NOMO-1 treated with DMSO at 0.1 percent for 48 hours (cell line): ENCODE measurements around the gene WEE2.

Source experiments
- DNase-seq: peaks from one replicate; lab custom pipeline; 2025; ENCODE audit not compliant: unreplicated experiment; lab: John Stamatoyannopoulos, UW

WEE2 gene

DNA sequence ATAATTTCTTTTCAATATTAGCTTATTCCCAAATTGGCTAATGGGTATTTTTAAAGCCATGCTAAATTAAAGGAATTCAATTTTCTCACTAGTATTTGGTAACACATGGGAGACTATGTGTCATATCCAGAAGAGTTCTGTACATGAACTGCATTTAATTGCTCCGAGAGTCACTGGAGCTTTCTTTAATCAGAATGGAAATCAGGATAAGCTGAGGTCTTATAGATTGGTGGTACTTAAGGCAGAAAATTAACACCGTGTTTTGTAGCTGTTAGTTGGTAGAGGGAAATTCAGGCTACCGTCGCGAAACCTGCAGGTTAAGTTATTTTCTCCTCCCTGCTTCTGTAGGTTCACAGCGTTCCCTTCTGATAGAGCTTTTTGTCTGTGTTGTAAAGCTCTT is at the start of gene WEE2:
Gene WEE2, plus strand, starts transcription at position 3 of the 400 bp plus-strand sequence. CDS start 406 bp downstream, outside the sequence.
- no peak for DNase-seq

DNA sequence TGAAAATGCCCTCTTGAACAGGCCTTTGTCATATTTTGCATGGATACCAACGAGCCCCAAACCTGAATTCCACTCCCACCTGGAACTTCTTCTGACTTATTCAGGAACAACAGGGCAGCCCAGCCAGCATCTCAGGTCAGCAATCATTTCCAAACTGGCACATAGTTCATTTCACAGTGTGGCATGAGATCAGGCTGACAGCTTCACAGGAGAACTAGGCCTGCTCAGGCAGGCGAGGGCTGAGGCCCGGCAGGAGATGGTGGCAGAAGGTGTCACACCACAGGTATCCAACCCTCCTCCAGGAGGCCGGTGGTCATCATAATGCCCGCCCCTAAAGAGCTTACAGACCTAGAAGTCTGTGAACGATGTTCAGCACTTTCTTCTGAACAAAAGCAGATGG is 48.7 kb upstream of the WEE2 start:
- no peak for DNase-seq

DNA sequence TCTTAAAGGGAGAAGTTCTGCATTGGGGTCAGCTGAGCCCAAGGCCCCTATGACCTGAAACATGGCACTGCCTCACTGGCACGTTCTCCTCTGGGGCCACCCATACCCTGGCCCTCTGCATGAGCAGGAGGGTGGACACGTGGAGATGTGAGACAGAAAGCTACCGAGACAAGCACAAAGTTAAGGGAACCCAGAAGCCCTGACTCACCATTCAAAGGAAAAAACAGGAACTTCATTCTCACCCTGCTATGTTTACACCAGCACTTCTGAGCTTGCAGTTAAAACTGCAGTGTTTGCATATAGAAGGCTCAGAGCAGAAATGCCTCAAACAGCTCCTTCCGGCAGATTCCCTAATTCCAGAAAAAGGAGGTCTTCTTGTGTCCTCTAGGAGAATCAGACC is 47.9 kb upstream of the WEE2 start:
- peak; percentile 66 for DNase-seq

DNA sequence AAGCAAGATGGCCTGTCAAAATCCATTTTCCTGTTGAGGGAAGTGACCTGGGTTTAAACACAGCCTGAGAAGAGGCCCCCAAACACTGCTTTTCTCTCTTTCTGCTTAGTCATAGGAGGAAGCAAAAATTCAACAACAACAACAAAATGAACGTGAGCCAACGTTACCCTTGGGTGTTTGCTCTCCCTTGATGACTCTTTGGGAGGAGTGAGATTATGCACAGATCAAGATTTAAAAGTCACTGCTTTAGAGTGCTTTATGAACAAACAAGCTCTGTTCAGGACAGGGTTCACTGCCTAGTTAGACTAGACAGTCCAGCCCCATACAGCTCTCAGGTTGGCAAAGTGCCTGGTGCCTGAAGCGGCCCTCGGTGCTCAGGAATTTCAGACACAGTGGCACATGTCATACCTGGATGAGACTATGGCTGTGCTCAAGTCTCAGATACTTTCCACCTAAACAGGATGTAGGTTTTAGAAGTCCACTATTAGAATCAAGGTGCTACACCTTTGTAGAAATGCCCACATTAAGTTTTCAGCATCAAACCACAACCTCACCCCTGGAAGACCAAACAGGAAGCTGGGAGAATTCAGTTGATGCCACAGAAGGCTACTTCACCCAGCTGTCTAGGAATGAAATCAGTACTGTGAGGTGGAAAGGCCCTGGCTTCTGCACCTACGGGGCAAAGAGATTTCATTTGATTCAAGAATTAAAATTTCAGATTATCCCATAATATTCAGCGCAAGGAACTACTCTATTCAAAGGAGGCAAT is 44.9 kb upstream of the WEE2 start:
- DNase-seq = peak; percentile 1

DNA sequence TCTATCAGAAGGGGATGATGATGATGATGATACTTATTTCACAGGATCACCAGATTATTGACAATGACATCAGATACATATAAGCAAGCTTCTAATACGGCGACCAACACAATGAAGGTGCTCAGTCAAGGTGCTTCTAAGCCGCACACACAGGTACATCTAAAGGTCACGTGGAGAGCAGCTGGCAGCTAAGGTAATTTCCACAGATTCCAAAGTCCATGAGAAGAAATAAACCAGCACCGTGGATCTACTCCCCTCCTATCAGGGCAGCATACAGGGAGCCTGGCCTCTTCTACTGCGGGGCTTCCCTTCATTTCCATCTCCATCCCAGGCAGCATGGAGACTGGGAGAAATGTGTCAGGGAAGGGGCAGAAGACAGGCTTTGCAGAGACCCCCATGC is 43.7 kb upstream of the WEE2 start:
- no peak for DNase-seq

DNA sequence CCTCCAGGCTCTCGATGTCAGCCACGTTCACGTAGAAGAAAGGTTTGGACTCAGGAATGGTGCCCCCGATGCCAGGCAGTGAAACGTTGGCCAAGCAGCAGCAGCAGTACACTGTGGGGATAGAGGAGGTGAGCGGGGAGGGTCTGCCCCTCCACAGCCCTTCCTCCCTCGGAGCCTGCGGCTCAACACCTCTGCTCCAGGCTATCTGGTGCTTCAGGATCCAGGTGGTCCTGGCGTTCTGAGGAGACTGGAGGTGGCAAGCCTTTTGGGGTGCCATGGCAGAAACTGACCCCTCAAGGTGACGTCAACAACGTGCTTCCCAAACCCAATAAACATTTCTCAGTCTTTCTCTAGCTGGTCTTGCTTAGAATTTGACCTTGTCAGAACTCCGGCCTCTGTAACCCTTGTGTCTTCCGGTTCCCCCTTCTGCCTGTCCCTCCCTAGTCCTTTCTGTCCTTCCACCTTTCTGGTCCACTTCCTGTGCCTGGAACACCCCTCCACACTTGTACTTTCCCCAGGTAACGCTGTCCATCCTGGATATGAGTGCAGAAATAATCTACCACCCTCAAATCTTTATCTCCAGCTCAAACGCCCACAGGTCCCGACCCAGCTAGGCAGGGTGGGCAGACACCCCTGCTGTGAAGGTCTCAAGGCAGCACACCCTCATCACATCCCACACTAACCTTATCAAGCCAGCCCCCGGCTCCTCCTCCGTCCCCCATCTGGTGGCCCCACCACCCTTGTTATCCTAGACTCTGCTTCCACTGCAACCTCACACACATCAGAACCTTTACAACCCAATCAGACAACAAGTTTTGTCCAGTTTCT is 42.7 kb upstream of the WEE2 start:
- DNase-seq = no peak

DNA sequence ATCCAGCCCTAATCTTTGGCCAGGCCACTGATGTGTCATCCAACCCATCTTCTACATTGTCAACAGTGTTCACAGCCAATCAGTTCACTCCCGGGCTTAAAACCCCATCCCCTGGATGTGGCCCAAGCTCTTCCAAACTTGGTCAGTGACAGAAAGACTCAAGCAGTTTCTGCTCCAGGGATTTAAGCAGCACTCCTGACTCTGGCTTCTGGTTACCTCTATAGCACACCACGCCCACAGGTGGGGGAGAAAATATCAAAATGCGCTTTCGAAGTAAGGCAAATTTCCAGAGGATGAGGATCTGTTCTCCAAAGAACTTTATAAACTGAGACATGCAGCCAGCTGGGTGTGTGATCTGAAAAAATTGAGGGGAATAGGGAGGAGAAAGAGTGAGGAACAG is 42.1 kb upstream of the WEE2 start:
- DNase-seq = no peak

DNA sequence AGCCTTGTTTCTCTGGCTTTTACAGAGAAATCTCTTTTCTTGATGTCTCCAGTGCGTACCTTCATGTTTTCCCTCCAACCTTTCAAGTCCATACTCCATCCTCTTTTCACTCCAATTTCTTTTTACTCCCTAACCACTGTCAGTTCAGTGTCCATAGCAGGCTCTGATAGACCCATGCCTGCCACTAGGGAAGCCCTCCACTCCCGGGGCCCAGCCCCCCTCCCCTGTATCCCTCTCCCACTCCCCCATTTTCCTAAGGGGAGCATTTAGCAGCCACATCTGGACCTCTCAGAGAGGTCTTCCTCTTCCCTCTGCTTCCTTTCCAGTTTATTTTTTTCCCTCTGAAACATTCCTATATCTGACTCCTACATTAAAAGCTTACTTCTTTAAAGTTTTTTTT is 39.3 kb upstream of the WEE2 start:
- no peak for DNase-seq

DNA sequence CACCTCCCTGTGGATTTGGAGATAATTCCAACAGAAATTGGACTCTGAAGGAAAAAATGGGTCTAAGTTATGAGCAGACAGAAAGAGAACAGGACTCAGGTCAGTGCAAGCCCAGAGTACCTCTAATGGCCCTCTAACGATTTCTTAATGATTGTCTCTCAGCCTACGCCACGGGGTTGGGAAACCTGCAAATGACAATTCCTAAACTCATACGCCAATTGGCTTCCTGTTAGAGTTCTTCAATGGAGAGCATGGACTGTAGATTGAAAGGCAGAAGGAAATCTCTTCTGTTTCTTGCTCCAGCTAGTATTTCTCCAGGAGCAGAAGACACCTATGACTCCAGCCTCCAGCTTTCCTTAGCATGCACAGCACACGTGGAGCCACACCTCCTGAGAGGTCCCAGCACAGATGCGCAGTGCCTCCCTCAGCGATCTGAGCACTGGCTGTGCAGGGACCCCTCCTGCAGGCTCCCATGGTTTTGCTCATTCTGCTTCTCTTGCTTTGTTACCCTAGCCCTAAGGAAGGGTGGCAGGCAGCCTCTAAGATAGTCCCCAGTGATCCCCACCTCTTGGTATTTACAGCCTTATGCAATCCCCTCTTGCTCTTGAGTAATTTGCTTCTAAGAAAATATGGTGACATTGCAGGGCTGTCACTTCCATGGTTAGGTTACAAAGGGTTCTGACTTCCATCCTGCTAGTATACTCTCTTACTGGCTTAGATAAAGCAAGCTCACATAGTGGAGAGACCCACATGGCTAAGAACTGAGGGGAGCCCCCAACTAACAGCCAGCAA is 36.3 kb upstream of the WEE2 start:
- peak; percentile 40 for DNase-seq

DNA sequence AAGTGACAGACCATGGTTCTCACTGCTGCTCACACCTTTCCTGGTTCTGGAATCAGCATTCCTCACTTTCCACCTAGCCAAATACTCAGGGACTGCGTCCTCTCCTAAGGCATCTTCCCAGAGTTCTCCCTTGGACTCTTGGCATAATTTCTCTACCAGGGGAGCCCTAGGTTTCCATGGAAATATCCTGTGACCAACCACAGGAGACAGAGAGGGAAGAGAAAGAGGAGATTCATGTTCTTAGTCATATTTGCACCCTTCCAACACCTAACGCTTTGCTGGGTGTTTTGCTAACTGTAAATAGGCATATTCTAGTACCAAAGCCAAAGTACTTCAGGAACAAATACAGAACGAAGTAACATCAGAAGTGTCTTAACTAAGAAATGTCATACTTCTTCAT is 34.8 kb upstream of the WEE2 start:
- no peak for DNase-seq

DNA sequence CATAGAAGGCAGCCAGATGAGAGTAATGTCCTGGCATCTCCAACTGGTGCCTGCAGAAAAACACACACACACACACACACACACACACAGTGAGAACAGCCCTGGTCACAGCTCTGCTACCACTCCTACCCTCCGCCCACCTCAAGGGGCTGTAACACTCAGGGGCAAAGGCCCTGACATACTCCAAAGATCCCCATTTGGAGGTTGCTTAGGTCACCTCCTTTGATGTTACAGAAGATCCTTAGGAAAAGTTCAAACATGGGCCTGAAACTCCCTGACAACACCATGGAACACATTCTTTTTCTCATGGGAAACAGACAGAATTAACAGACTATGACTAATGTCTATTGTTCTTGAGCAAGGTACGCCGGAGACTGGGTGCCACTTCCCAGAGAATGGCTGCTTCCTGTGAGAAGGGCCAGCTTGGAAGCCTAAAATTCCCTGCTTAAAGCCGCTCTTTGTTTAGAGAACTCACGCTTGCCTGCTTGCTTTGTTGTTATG is 33.9 kb upstream of the WEE2 start:
- DNase-seq = no peak

DNA sequence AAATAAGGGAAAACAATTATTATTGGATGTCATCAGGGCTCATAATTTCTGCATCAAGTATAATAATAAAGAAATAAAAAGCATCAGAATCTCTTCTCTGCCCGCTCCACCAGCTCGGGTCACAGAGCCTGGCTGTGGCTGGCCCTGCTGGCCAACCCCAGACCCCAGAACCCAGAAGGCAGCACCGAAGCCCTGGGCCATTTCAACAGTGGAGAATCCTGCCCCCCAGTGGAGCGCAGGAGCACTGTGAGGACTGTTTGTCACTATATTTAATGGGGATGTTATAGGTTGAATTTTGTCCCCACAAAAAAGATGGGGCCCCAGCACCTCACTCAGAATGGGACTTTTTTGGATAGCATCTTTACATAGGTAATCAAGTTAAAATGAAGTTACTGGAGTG is 33.5 kb upstream of the WEE2 start:
- DNase-seq = no peak

DNA sequence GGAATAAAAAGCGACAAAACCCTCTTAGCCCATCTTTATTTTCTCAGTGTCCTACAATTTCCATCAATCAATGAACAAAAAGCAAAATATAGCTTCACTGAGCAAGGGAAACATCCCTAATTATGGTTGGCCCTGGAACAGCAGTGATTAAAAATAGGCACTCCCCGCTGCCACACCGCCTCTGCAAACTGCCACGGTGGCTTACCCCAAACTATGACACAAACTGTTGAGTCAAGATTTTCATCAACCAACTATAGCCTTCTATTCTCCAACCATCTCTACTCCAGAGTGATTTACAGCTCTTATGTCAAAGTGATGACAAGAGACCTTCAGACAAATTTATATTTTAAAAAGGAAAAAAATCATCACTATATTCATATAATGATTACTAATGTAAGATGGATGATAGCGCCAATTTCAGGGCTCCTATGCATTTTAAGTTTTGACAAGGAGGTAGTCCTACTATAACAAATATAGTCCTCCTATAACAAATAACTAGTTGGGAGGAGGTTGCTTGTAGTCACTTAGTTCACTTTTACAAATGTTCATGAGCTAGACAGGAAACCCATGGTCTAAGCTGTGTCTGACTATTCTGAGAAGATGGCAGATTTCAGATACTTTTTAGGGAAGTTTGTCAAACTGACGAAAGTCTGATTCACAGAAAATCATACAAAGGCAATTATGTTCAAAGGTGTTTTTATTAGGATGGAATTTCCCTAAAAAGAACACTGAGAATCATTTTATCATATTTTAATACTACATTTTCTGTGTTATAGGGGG is 32.5 kb upstream of the WEE2 start:
- peak; percentile 45 for DNase-seq

DNA sequence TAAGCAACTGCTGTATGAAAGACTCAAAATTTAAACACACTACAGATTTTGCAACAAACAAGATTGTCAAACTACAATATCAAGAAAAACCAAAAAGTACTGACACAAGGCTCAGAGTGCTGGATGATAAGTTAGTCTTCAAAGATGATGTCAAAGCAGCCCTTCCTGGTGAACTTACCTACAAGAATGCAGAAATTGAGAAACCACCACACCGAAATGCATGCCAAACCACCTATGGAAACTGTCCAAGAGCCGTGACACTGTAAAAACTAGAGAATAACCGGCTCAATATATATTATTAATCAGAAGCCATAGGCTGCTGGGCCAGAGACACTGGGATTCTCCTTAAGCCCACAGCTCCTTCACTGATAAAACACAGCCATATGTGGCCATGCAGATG is 31.5 kb upstream of the WEE2 start:
- DNase-seq = no peak

DNA sequence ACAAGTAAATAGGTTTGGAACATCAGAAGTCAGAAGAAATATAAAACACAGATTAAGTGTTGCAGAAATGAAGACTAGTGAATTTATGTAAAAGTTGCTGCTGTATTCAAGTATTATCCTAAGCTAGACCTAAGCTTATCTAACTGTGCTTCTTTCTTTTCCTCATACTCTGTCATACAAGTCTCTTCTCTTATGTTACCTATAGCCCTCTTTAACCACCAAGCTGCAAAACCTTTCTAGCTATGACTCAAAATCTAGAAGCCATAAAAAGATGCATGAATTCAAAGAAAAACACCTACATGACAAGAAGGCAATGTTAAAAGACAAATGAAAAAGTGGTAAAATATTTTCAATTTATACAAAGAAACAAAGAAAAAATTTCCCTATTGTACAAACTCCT is 29.1 kb upstream of the WEE2 start:
- no peak for DNase-seq

DNA sequence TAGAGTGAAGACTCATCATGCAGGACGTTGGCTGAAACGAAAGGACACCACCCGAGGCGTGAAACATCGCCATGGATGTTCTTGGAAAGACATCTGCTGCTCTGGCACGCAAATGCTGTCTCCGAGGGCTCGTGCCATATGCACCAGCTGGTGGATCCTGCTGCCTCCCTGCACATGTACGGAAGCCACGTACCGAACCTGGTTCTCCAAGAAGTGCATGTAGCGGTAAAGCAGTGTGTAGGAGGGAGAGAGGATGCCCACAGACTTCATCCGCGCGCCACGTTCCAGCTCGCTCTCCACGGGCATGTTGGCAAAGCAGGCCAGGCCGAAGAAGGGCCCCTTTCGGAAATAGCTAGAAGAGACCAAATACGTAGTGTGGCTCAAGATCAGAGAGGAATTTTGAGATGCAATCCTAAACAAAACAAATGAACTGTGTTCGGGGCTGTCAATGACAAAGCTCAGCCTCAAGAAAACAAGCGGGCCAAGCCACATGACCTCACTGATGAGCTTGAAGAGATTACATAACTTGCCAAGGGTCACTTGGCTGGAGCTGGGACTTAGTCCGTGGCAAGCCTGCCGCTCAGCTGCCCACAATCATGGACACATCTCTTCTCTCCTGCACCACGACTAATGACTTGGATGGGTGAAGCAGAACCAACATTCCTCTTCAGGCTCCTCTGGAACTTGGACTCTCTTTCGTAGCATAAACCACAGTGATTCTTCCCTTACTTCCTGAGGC is 22.7 kb upstream of the WEE2 start:
- DNase-seq = no peak

DNA sequence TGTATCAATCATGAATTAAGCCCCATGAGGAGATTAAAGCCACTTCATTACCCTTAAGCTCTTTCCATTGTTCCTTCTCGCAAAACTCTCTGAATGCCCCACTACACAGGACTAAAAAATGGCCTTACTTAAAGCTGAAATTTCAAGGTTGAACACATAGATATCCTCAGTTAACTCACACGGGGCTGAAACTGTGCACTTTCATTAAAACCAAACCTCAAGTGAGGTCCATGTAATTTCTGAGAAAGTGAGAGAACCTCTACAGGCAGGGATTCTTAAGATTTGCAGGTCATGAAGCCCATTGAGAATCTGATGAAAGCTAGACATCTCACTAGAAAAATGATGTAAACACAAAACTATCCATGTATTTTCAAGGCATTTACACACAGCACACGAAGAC is 22.1 kb upstream of the WEE2 start:
- DNase-seq = no peak

DNA sequence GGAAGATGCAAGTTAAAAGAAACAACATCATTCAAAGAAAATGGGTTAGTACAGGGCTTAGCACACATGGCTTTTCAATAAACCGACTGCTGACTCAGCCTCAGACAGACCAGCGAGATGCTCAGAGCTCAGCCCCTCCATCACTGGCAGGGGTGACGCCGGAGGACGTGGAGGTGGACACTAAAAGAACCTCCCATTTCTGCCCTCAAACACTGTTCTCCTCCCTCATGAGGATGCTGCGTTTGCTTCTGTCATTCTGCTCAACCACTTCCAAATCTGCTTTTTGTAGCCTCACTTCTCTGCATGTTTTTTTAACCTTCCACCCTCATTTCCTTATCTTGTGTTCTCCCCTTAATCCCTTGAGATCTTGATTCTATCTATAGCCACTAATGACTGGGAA is 21.5 kb upstream of the WEE2 start:
- DNase-seq = no peak

DNA sequence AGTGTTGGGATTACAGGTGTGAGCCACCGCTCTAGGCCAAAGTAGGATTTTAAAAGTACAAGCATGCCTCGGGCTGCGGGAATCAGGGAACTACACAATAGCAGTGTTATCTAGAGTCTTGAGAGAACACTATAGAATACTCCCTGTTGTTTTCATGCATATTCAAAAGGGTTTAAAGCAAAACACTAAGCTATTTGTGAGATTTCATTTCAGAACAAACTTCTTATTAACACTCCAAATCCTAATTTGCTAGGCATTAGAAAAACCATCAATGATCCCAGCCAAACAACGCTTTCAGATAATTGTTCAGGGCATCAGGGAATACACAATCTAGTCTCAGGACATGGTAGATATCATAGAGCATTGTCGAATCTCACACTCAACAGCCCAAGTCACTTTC is 20.1 kb upstream of the WEE2 start:
- DNase-seq = no peak
